Heart left ventricle (tissue), 16 donors: Measurements from ENCODE around the gene ST8SIA6. TPM values are rescaled to one million over a fixed set of nuclear protein-coding genes. Genes with fewer than 3 reads are reported as not detected.

ENCODE experiments used
- ATAC-seq, 4 donors: fragments of 200-7000 bp; cut with Tn5 transposase; one replicate each; pipeline ENCODE4 v1.9.1; 2020 to 2022; ENCODE audit warnings: moderate library complexity in 4 of 4, mild to moderate bottlenecking in 3 of 4, moderate number of reproducible peaks in 1 of 4
- DNase-seq, 5 donors: peaks; one replicate each; pipeline ENCODE4 v3.0.0-alpha.2; 2020
- H3K27ac ChIP-seq, 12 donors: fragments of 200-600 bp; sonication (generic) in 4 of 12; one replicate each; pipeline versions ENCODE4 v1.5.0 to v1.8.0; 2016 to 2022; ENCODE audit warnings: mild to moderate bottlenecking in 2 of 12
- H3K27me3 ChIP-seq, 9 donors: fragments of 200-600 bp; sonication (generic) in 2 of 9; one replicate each; pipeline versions ENCODE4 v1.5.1 to v1.8.0; 2016 to 2022; ENCODE audit warnings: mild to moderate bottlenecking in 3 of 9
- H3K36me3 ChIP-seq, 9 donors: fragments of 200-600 bp; sonication (generic) in 2 of 9; one replicate each; pipeline versions ENCODE4 v1.5.0 to v1.8.0; 2018 to 2022; ENCODE audit warnings: mild to moderate bottlenecking in 2 of 9
- H3K4me1 ChIP-seq, 12 donors: fragments of 200-600 bp; sonication (generic) in 4 of 12; one replicate each; pipeline versions ENCODE4 v1.5.0 to v1.8.0; 2016 to 2022; ENCODE audit warnings: mild to moderate bottlenecking in 3 of 12
- H3K4me3 ChIP-seq, 12 donors: fragments of 200-600 bp; sonication (generic) in 4 of 12; one replicate each; pipeline versions ENCODE4 v1.5.0 to v1.8.0; 2017 to 2022; ENCODE audit warnings: mild to moderate bottlenecking in 9 of 12, moderate library complexity in 4 of 12
- H3K9me3 ChIP-seq, 12 donors: fragments of 200-600 bp; sonication (generic) in 4 of 12; one replicate each; pipeline versions ENCODE4 v1.5.0 to v1.8.0; 2016 to 2022; ENCODE audit warnings: mild to moderate bottlenecking in 1 of 12
- CTCF ChIP-seq, 12 donors: fragments of 200-600 bp; sonication (generic) in 4 of 12; IDR thresholded peaks; one replicate each; pipeline versions ENCODE4 v1.5.0 to v1.8.0; 2018 to 2022; ENCODE audit warnings: antibody characterized with exemption in 12 of 12, mild to moderate bottlenecking in 5 of 12
- POLR2A ChIP-seq, 2 donors: fragments of 450-650 bp; IDR thresholded peaks; one replicate each; pipeline ENCODE4 v1.6.1; 2017; ENCODE audit warnings: antibody characterized with exemption in 2 of 2, mild to moderate bottlenecking in 2 of 2, moderate library complexity in 2 of 2
- WGBS, 4 donors: extraction: QIAGEN DNeasy Blood & Tissue Kit in 2 of 4; methylation state at CpG; one replicate each; pipeline versions ENCODE4 v1.1.5 to v1.1.7; 2013 to 2018; 5-methylcytosine and 5-hydroxymethylcytosine counted together
- intact Hi-C, 10 donors: fragments of 100-400 bp; cut with DNase I; formaldehyde crosslinking; loops; one replicate each; pipeline versions ENCODE4 v1.11.1 to v1.14.2; 2022
- polyA plus RNA-seq, 2 donors: library from polyadenylated mRNA; stranded (reverse); fragments of 200-250 nt; gene quantifications; one replicate each; pipeline ENCODE4 v1.2.3, GENCODE V29; 2013
- total RNA-seq, 9 donors: library from RNA; depleted of rRNA in 2 of 9; stranded (reverse); fragments of >200 nt in 2 of 9; fragmentation: NEBNext Ultra II Directional in 3 of 9; extraction: Animal tissue kit (Norgen Biotek cat#: 25700) in 3 of 9; gene quantifications; one replicate each; pipeline versions ENCODE4 v1.1.0 to v1.2.4, GENCODE V29; 2016 to 2023
- donor health status: ischemic (EF 13 %, LVEDD 7.1; RV severe dilation, severe dysfunction).
- donor health status: healthy with polysubstance abuse.
- donor health status: DM: no; HTN: yes; CAD: no.
- donor health status: DM: no; HTN: no; CAD: no.
- donor health status: ischemic (EF 25% LVEDD 6.9; RV normal size, moderate dysfunction).
- donor health status: ischemic (EF 25% LVEDD 5.7; RV mildly dilated, moderate dysfunction).
- donor health status: healthy.
- donor health status: DM: yes; HTN: yes; CAD: no.
- donor health status: ischemic (EF 35%, LVEDD 5.7; RV mildly dilated, moderate dysfunction).
- donor health status: nonischemic (EF 11% LVEDD 7.7; RV severe dilation, severe dysfunction).
- donor health status: DM: yes; HTN: yes; CAD: no.
- donor health status: PGD.
- donor health status: ischemic (EF 29% LVEDD 5.4; RV normal size, mild dysfunction).
- donor health status: nonischemic (EF 23%, LVEDD 6.1; RV moderate dilation, normal function).

Gene ST8SIA6
- total and polyA plus RNA-seq, 11 donors, result 0.80 to 10.1 (median 5.0) TPM

GRCh38 chr10:17479822-17480221, 25.4 kb upstream of the ST8SIA6 start:
- no peak overlapping the region for H3K27ac ChIP-seq
- WGBS, 4 donors, result 74 to 77% (median 75%) methylated on average over 3 of the region's 3 CpGs
- peaks cover 0 to 13% (median 0%) of the 10 kb centered on the region in 12 donors for H3K9me3 ChIP-seq
- ATAC-seq, result no peak
- DNase-seq, result no peak
- TF ChIP-seq CTCF (IDR thresholded peaks at IDR 0.05) (no peak), POLR2A (IDR thresholded peaks at IDR 0.05) (no peak)
- H3K36me3 ChIP-seq, result no peaks in the 10 kb centered on the region
- peaks cover 0 to 10% (median 0%) of the 10 kb centered on the region in 12 donors for H3K4me1 ChIP-seq
- no peak overlapping the region for H3K4me3 ChIP-seq
- intact Hi-C loops, result no loop called here
- H3K27me3 ChIP-seq, result peaks cover 0 to 8% (median 0%) of the 10 kb centered on the region in 9 donors

- Histone ChIP-seq H3K4me3 (no peak overlapping the region), H3K9me3 (peaks cover 0 to 13% (median 0%) of the 10 kb centered on the region in 12 donors), H3K27me3 (peaks cover 0 to 8% (median 0%) of the 10 kb centered on the region in 9 donors), H3K4me1 (peaks cover 0 to 12% (median 0%) of the 10 kb centered on the region in 12 donors), H3K36me3 (no peaks in the 10 kb centered on the region), H3K27ac (no peak overlapping the region)
- intact Hi-C loops, result no loop called here
- WGBS, 4 donors, result 87 to 94% (median 90%) methylated on average over 4 of the region's 4 CpGs
- DNase-seq, result no peak
- TF ChIP-seq POLR2A (IDR thresholded peaks at IDR 0.05) (no peak), CTCF (IDR thresholded peaks at IDR 0.05) (no peak)
- ATAC-seq, result no peak
Measured at GRCh38 chr10:17479015-17479615, 24.7 kb upstream of the ST8SIA6 start.

GRCh38 chr10:17476073-17476472, 21.7 kb upstream of the ST8SIA6 start:
- no peak for DNase-seq
- H3K4me1 ChIP-seq, result peaks cover 0 to 12% (median 0%) of the 10 kb centered on the region in 12 donors
- H3K27me3 ChIP-seq, result peaks cover 0 to 10% (median 0%) of the 10 kb centered on the region in 9 donors
- peaks cover 0 to 3% (median 0%) of the 10 kb centered on the region in 12 donors for H3K9me3 ChIP-seq
- ATAC-seq, result no peak
- H3K36me3 ChIP-seq, result no peaks in the 10 kb centered on the region
- intact Hi-C loops, result no loop called here
- no peak overlapping the region for H3K27ac ChIP-seq
- 86 to 94% (median 90%) methylated on average over 1 of the region's 1 CpG for WGBS, 4 donors
- TF ChIP-seq POLR2A (IDR thresholded peaks at IDR 0.05) (no peak), CTCF (IDR thresholded peaks at IDR 0.05) (no peak)
- H3K4me3 ChIP-seq, result no peak overlapping the region

- intact Hi-C loops, result no loop called here
- no peak overlapping the region for H3K27ac ChIP-seq
- peak in 2 of 4 donors; percentile 12 to 22 for ATAC-seq
Measured at GRCh38 chr10:17475661-17476060, 21.3 kb upstream of the ST8SIA6 start.

More at GRCh38 chr10:17475661-17476060, 21.3 kb upstream of the ST8SIA6 start:
- TF ChIP-seq CTCF (IDR thresholded peaks at IDR 0.05) (no peak), POLR2A (IDR thresholded peaks at IDR 0.05) (no peak)
- H3K27me3 ChIP-seq, result peaks cover 0 to 10% (median 0%) of the 10 kb centered on the region in 9 donors
- H3K9me3 ChIP-seq, result no peaks in the 10 kb centered on the region
- peaks cover 0 to 12% (median 0%) of the 10 kb centered on the region in 12 donors for H3K4me1 ChIP-seq
- DNase-seq, result no peak
- WGBS, 4 donors, result 51 to 65% (median 54%) methylated on average over 3 of the region's 3 CpGs
- H3K36me3 ChIP-seq, result no peaks in the 10 kb centered on the region
- H3K4me3 ChIP-seq, result no peak overlapping the region
